ENCODE measurements around the gene TEX26.

TEX26 gene

GRCh38 chr13:31016342-31017325, 84.2 kb downstream of the TEX26 start:
- no peak for DNase-seq

GRCh38 chr13:31018511-31018910, 86.1 kb downstream of the TEX26 start:
- DNase-seq, result no peak

- no peak for DNase-seq
Observed at GRCh38 chr13:31020996-31021395, 88.5 kb downstream of the TEX26 start.

GRCh38 chr13:31022288-31022895, 89.9 kb downstream of the TEX26 start:
- no peak for DNase-seq

- no peak for DNase-seq
Observed at GRCh38 chr13:31022928-31023530, 90.6 kb downstream of the TEX26 start.
